HFFc6 (cell line): ENCODE measurements around the gene TBX2. TPM values are rescaled to one million over a fixed set of nuclear protein-coding genes. Genes with fewer than 3 reads are reported as not detected.

Experiments
- DNase-seq: peaks from one replicate; pipeline ENCODE4 v3.0.0-alpha.2; 2018
- H3K27ac Mint-ChIP-seq: 2 replicates; pipeline ENCODE4 v1.8.0; 2020; ENCODE audit warnings: mild to moderate bottlenecking, mixed read lengths
- H3K27me3 Mint-ChIP-seq: 2 replicates; pipeline ENCODE4 v1.8.0; 2021; ENCODE audit warnings: mild to moderate bottlenecking, moderate library complexity, mixed read lengths; ENCODE audit not compliant: insufficient read depth
- H3K36me3 Mint-ChIP-seq: 2 replicates; pipeline ENCODE4 v1.8.0; 2021; ENCODE audit warnings: low read depth, mixed read lengths
- H3K4me1 Mint-ChIP-seq: 2 replicates; pipeline ENCODE4 v1.8.0; 2020; ENCODE audit warnings: low read depth, mixed read lengths
- H3K4me3 Mint-ChIP-seq: 2 replicates; pipeline ENCODE4 v1.8.0; 2020; ENCODE audit warnings: mild to moderate bottlenecking, moderate library complexity, mixed read lengths
- H3K9me3 Mint-ChIP-seq: 2 replicates; pipeline ENCODE4 v1.8.0; 2020; ENCODE audit warnings: mild to moderate bottlenecking, mixed read lengths
- CTCF ChIP-seq: fragments of 200-600 bp; sonication (generic); IDR thresholded peaks from 2 replicates; pipeline ENCODE4 v1.5.0; 2021; ENCODE audit warnings: antibody characterized with exemption, mild to moderate bottlenecking
- total RNA-seq, 6 experiments: library from RNA; stranded (reverse); fragmentation: NEBNext Ultra II Directional; extraction: Animal tissue kit (Norgen Biotek cat#: 25700); gene quantifications; 2 replicates in 1 of 6; 3 replicates in 5 of 6; pipeline ENCODE4 v1.2.3, GENCODE V29; 2021

TBX2 gene
- total RNA-seq, 6 experiments from 2014 or later: 42.3 to 71.4 (median 67.3) TPM

GRCh38 chr17:61408151-61409041 is 8.8 kb downstream of the TBX2 start:
- H3K36me3 Mint-ChIP-seq: peaks cover 29% of the 10 kb centered on the region
- TF ChIP-seq CTCF: peak; percentile 19; the same call in 1 of the 2 replicates
- DNase-seq: no peak
- no peaks in the 10 kb centered on the region for H3K9me3 Mint-ChIP-seq
- H3K27me3 Mint-ChIP-seq: peaks cover 18% of the 10 kb centered on the region
- H3K4me3 Mint-ChIP-seq: peak overlapping the region; percentile 84
- peaks cover 56% of the 10 kb centered on the region for H3K4me1 Mint-ChIP-seq
- H3K27ac Mint-ChIP-seq: peak overlapping the region; percentile 93

GRCh38 chr17:61409301-61410112 is 9.9 kb downstream of the TBX2 start:
- peak; percentile 71 for TF ChIP-seq CTCF
- Mint-ChIP-seq H3K4me1 (peaks cover 58% of the 10 kb centered on the region), H3K27me3 (peaks cover 11% of the 10 kb centered on the region), H3K9me3 (no peaks in the 10 kb centered on the region), H3K36me3 (peaks cover 20% of the 10 kb centered on the region; the same call in 1 of the 2 replicates), H3K4me3 (peak overlapping the region; percentile 87), H3K27ac (peak overlapping the region; percentile 96)
- DNase-seq: no peak

- Mint-ChIP-seq H3K4me1 (peaks cover 58% of the 10 kb centered on the region), H3K27me3 (peaks cover 11% of the 10 kb centered on the region), H3K4me3 (peak overlapping the region; percentile 87), H3K36me3 (peaks cover 20% of the 10 kb centered on the region; the same call in 1 of the 2 replicates), H3K9me3 (no peaks in the 10 kb centered on the region), H3K27ac (peak overlapping the region; percentile 96)
- peak; percentile 82 for DNase-seq
- TF ChIP-seq CTCF: peak; percentile 82
Measured at GRCh38 chr17:61410141-61411010, 10.7 kb downstream of the TBX2 start.

- Mint-ChIP-seq H3K9me3 (no peaks in the 10 kb centered on the region), H3K4me3 (peak overlapping the region; percentile 87), H3K36me3 (peaks cover 20% of the 10 kb centered on the region; the same call in 1 of the 2 replicates), H3K27ac (peak overlapping the region; percentile 96), H3K27me3 (peaks cover 13% of the 10 kb centered on the region), H3K4me1 (peaks cover 61% of the 10 kb centered on the region)
- no peak for DNase-seq
- peak; percentile 72 for TF ChIP-seq CTCF
Measured at GRCh38 chr17:61411011-61411260, 11.3 kb downstream of the TBX2 start.
